ENCODE measurements around the gene ILKAP.
"Not testable (repeated sequence)": the region's sequence is repeated elsewhere in the genome, so short reads cannot be mapped to it uniquely, and the experiment has no call there.

The ILKAP gene

DNA sequence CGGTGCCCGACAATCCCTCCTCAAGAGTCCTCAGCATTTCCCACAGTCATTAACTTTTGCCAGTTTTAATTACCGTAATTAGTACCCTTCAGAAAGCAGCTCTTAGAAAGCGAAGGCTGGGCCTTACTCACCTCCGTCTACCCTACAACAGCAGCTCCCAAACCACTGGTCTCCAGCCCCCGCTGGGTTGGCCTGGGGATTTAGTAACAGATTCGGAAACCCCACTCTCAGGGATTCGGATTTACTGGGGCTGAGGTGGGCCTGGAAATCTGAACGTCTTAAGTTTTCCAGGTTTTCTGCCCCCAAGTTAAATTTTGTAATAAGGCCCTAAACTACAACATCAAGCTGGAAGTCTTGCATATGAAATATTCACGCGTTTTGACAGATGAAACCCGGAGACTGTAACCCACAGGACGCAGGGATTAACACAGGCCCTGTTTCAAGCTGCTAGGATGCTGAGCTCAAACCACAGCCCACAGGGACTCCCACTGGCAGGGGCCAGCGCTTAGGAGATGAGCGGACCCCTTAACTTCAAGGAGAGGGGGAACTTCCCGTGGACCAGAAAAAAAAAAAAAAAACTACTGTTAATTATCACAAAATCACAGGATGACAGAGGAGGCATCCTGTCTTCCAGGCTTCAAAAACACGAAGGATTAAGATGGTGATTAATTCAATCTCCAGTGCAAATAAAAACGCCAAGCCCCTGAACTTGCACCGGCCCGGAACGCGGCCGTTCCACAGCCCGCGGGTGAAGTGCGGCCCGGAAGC is 985 bp downstream of the ILKAP start:
- DNase-seq (ENCODE audit: low read depth in 2 of 2) = no peak

- no peak for DNase-seq (ENCODE audit: low read depth in 2 of 2)
Observed at GRCh38 chr2:238190445-238190844, 13.1 kb downstream of the ILKAP start.

DNA sequence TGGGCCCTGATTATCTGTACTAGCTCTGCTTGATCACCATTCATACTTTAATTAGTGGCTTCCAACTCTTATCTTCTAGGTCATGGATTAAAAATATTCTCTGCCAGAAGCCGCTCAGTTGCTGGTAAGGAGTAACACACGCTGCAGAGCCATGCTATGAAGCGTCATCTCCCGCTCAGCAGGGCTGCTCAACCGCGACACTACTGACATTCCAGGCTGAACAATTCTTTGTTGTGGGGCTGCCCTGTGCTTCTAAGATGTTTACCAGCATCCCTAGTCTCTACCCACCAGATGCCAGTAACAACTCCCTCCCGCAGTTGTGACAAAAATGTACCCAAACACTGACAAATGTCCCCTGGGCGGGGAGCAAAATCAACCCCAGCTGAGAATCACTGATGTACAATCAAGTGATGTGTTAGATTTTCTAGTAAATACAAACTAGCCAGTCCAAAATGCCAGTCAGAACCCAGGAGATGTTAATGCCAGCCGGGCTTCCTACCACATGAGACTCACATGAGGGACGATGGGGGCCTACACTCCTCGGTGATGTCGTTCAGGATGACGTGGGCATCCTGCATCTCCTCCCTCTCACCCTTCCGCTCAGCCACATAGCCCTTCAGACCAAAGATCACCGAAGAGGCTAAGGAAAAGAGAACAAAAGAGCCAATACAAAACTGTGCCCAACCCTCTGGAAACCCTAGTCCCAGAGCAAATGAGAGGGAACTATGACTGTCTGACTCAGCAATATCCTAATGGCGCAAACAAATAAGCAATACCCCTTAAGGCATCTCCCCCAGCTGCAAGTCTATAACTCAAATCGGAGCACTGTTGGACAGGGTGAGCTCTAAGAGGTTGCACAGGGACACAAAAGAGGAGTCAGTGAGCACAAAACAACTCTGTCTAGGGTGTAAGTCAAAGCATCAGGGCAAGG is 15.6 kb downstream of the ILKAP start:
- no peak for DNase-seq (ENCODE audit: low read depth in 2 of 2)

DNA sequence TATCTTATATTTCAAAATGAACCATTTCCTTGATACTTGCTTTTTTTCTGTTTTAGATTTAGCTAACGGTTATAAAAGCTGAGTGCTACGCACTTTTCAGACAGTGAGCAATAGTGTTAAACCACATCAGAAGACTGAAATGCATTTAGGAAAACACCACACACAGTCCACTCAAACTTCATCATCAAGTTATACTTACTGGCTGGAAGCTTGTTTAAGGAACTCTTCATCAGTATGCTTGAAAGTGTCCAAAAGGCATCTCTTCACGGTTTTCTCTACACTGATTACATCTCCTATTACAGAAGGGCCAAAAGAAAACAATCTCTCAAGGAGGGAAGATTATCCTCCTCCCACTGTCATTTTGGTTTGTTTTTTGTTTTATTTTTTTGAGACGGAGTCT is 19.7 kb downstream of the ILKAP start:
- no peak for DNase-seq (ENCODE audit: low read depth in 2 of 2)

DNA sequence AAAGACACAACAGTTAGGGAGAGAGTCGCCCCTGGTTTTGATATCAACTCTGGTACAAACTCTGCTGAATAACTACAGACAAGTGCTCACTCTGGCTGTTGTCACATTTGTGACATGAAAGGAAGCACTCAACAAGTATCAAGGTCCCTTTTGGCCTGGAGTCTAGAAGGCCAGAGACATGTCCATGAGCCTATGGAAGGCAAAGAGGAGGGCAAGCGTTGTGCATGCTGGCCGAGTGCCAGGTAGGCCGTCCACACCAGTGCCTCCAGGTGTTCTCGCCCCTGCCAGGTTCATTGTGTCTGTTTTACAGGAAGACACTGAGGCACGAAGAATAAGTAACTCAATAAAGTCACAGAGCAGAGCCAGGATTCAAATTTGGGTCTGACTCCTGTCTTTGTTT is 21.1 kb downstream of the ILKAP start:
- DNase-seq (ENCODE audit: low read depth in 2 of 2) = no peak

DNA sequence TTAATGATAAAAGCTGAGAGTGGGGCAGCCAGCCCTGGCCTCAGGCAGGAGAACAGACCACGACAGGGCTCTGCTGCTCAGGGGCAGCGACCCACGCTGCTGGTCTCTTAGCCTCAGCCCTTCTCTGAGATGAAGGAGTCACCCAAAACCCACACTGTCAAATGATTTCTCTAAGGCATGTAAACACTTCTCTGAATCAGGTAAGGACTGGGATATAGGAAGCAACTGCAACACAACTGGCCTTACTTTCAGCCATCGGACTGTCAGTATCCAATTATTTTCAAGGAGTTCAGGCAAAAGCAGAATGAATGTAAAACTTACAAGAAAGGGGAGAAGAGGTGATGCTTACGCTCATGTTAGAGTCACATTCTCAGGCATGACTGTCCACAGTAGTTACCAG is 22.9 kb downstream of the ILKAP start:
- DNase-seq (ENCODE audit: low read depth in 2 of 2) = no peak

- no peak for DNase-seq (ENCODE audit: low read depth in 2 of 2)
Observed at GRCh38 chr2:238176613-238177012, 26.9 kb downstream of the ILKAP start.

- no peak for DNase-seq (ENCODE audit: low read depth in 2 of 2)
Observed at GRCh38 chr2:238174701-238175100, 28.8 kb downstream of the ILKAP start.

DNA sequence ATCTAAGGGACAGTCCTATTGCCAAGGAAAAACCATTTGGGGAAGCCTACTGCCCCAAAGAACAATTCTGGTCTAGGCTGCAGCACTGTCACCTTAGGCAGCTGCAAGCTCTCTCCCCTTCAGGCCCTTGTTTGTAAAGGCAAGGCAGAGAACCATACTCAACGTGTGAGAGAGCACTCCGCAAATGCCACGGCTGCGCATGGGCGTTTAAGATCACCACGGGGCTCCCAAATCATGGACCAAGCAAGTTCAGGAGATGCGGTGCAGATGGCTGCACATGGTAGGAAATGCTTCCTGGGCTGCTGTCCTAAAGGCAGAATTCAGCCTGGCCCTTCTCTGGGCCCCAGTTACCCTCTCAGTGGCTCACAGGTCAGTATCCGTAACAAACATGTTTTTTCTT is 29.2 kb downstream of the ILKAP start:
- DNase-seq (ENCODE audit: low read depth in 2 of 2) = no peak

GRCh38 chr2:238173692-238174091 is 29.8 kb downstream of the ILKAP start:
- DNase-seq (ENCODE audit: low read depth in 2 of 2) = no peak

DNA sequence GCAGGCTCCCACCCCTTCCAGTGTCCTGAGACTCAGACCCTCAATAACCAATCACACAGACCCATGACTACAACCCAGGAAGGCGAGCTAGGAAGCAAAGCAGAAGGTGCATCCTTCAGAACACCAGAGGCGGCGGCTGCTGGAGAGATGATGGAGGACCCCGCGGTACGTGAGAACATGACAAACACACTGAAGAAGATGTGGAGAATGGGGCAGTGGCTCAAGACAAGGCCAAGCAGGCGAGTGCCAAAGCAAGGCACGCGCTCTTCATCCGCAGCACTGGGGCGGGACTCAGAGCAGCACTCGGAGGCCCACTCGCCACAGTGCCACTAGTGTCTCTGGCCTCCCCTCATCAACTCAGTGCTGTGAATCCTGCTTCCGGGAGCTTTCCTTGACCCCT is 31.1 kb downstream of the ILKAP start:
- DNase-seq (ENCODE audit: low read depth in 2 of 2) = no peak

- no peak for DNase-seq (ENCODE audit: low read depth in 2 of 2)
Observed at GRCh38 chr2:238171575-238172187, 31.8 kb downstream of the ILKAP start.

GRCh38 chr2:238171072-238171431 is 32.4 kb downstream of the ILKAP start:
- not testable (repeated sequence) for DNase-seq (ENCODE audit: low read depth in 2 of 2)

GRCh38 chr2:238170386-238171071 is 33.0 kb downstream of the ILKAP start:
- DNase-seq (ENCODE audit: low read depth in 2 of 2) = no peak

DNA sequence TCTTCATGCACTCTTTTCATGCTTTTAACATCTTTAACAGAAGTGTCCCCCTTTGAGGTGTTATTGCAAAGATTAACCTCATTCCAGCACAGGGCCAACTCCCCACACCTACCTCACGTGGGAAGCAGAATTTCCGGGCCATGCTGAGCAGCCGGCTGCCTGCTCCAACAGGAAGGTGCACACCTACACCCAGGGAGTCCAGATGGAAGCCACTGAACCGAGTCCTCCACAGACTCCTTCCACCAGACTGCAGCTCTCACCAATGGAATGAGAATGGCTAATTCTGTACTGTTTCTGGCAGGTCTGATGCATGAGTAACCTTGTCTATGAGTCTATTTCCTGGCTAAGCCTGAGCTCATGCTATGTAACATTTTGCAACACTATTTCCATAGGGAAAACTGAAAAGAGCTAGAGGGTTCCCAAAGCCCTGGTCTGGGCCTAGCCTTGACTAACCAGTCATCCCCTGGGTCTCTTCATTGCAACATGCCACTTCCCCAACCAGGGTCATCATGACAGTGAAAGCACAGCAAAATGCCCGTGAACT is 33.7 kb downstream of the ILKAP start:
- DNase-seq (ENCODE audit: low read depth in 2 of 2) = no peak

DNA sequence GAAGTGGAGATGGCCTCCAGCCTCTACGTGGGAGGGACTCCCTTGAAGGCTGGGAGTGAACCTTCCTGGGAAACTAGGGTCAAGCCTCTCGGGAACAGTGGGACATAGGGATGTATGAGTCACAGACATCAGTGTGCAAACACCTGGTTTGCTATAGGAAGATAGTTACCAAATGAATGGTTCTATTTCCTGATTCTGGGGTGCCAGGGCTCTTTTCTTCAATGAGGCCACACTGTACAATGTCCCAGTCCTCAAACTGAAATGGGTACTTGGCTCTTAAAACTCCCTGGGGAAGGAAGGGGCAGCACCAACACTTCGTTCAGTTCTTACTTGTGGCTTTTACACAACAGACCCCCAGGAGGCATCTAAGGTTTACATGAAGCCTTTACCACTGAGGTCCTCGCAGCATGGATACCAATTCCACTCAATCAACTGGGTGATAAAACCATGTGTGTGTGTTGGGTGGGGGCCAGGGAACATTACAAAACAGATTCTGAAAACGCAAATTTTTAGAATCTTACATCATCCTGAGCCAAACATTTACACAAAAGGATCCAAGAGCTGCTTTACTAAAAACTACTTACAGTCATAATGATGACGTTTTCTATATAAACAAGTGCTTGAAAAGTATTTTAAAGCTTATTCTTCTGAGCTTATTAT is 34.3 kb downstream of the ILKAP start:
- DNase-seq (ENCODE audit: low read depth in 2 of 2) = no peak

DNA sequence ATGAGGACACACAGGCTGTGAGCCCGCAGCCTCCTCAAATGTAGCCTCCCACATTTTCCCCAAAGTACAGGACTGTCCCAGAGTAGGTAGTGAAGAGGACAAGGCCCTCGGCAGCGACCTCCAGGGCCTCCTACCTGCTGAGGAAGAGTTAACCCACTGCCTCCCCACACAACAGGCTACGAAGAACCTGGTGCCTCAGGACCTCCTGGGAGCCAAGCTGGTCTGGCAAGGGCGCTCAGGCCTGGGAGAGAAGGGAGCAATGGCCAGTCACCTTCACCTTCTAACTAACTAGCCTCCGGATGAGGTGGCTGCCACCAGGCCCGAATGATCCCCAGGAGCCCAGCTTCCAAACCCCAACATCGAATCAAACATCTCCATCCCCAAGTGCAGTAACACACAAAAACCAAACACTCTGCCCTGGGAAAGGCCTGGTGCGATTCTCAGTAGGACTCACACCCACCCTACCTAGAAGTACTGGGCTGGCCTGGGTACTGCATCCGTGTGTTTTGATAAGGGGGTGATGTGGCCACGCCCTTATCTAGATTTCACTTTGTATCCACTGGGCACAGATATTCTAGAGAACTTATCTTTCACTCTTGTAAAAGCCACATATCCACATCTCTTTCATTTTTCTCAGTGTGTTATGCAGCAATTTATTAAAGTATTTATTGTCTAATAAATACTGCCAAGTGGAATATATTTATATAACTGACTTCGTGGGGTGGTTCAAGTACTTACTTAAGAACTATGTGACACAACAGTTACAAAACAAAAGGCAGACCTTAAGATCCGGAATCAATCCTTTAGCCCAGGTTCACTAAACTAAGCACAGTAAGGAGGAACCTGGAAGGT is 35.1 kb downstream of the ILKAP start:
- DNase-seq (ENCODE audit: low read depth in 2 of 2) = no peak

- DNase-seq (ENCODE audit: low read depth in 2 of 2) = no peak
Observed at GRCh38 chr2:238167761-238168160, 35.7 kb downstream of the ILKAP start.

DNA sequence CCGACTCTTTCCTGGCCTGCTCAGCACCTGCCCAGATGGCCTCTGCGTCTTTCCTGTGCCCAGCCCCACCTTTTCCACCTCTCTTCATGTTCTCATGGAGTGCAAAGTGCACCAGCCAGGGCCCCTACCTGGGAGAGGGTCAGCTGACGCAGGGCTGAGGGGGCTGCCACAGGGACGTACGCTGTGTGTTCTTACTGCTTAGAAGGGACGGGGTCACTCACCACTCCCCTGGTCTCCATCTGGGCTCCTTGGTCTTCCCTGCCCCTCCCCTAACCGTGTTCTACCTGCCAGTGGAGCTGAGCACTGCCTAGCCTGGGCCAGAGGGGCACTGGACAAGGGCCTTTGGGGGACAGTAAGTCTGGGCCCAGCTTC is 36.2 kb downstream of the ILKAP start:
- no peak for DNase-seq (ENCODE audit: low read depth in 2 of 2)

Measured in stimulated activated CD8-positive, alpha-beta memory T cell treated with anti-CD3 and anti-CD28 coated beads, Interleukin-2, amount 100 ng/mL, for 1 hour (primary cell).